Kidney epithelial cell (primary cell): ENCODE data around the gene VAT1L. TPM values are rescaled to one million over a fixed set of nuclear protein-coding genes. Genes with fewer than 3 reads are reported as not detected.

ENCODE experiments used
- DNase-seq: peaks from one replicate; pipeline ENCODE4 v3.0.0-alpha.2; 2010; ENCODE audit warnings: low read depth
- H3K27me3 ChIP-seq: 2 replicates; pipeline ENCODE4 v1.6.0; 2011; ENCODE audit warnings: low read length; ENCODE audit not compliant: control insufficient read depth, insufficient read depth
- H3K36me3 ChIP-seq: 2 replicates; pipeline ENCODE4 v1.5.1; 2011; ENCODE audit warnings: low read length; ENCODE audit not compliant: control insufficient read depth, insufficient read depth
- H3K4me3 ChIP-seq: 2 replicates; pipeline ENCODE4 v1.5.1; 2011; ENCODE audit warnings: low read depth, mild to moderate bottlenecking, control low read depth, low read length
- CTCF ChIP-seq: IDR thresholded peaks from 2 replicates; pipeline ENCODE4 v1.5.1; 2011; ENCODE audit warnings: mild to moderate bottlenecking, moderate library complexity, low read length, control low read depth, inconsistent platforms; ENCODE audit not compliant: insufficient read depth, poor library complexity, severe bottlenecking
- total RNA-seq: library from RNA; depleted of rRNA; stranded (reverse); fragments of >200 nt; gene quantifications from 2 replicates; pipeline ENCODE4 v1.2.3, GENCODE V29; 2015

The VAT1L gene
- total RNA-seq, 1 donor from 2014 or later: 0.29 TPM

- no peaks in the 10 kb centered on the region for H3K27me3 ChIP-seq
- no peaks in the 10 kb centered on the region for H3K36me3 ChIP-seq
- H3K4me3 ChIP-seq: no peak overlapping the region
- no peak for TF ChIP-seq CTCF
- no peak for DNase-seq
These were observed 86.0 kb downstream of the VAT1L start for GRCh38 chr16:77874347-77874746.

DNA sequence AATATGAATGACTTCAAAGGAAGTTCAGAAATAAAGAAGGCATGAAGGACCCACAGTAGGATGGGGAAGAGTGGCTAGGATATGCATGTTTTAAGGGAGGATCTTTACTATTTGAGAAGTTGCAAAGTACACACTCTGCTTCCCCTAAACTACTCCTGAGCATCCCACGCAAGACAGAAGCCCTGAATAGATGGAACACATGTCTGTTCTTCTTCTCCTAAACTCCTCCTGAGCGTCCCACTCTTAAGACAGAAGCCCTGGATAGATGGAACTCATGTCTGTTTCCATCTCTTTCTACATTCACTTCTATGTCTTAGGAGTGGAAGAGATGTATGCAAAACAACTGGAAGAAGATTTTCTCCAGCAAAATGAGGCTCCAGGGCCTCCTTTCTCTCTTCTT, 88.4 kb downstream of the VAT1L start:
- no peak for TF ChIP-seq CTCF
- H3K36me3 ChIP-seq: no peaks in the 10 kb centered on the region
- no peak overlapping the region for H3K4me3 ChIP-seq
- DNase-seq: no peak
- no peaks in the 10 kb centered on the region for H3K27me3 ChIP-seq

GRCh38 chr16:77877712-77878347, 89.5 kb downstream of the VAT1L start:
- TF ChIP-seq CTCF: no peak
- H3K27me3 ChIP-seq: no peaks in the 10 kb centered on the region
- H3K4me3 ChIP-seq: no peak overlapping the region
- H3K36me3 ChIP-seq: no peaks in the 10 kb centered on the region
- DNase-seq: peak; percentile 65

- no peak for DNase-seq
- H3K27me3 ChIP-seq: no peaks in the 10 kb centered on the region
- no peaks in the 10 kb centered on the region for H3K36me3 ChIP-seq
- no peak for TF ChIP-seq CTCF
- H3K4me3 ChIP-seq: no peak overlapping the region
These were observed 93.1 kb downstream of the VAT1L start for GRCh38 chr16:77881355-77882030.

- DNase-seq: no peak
- no peak for TF ChIP-seq CTCF
- no peaks in the 10 kb centered on the region for H3K36me3 ChIP-seq
- H3K27me3 ChIP-seq: no peaks in the 10 kb centered on the region
- H3K4me3 ChIP-seq: no peak overlapping the region
These were observed 94.0 kb downstream of the VAT1L start for GRCh38 chr16:77882358-77882757.
